Esophagus squamous epithelium (tissue), 5 donors: ENCODE data around the gene SCN2B. TPM values are rescaled to one million over a fixed set of nuclear protein-coding genes. Genes with fewer than 3 reads are reported as not detected.
"Not testable (repeated sequence)": the region's sequence is repeated elsewhere in the genome, so short reads cannot be mapped to it uniquely, and the experiment has no call there.

ENCODE experiments used
- DNase-seq: peaks from one replicate; lab custom pipeline; 2025; lab: John Stamatoyannopoulos, UW
- H3K27ac ChIP-seq, 4 donors: fragments of 200-600 bp; sonication (generic); one replicate each; pipeline ENCODE4 v1.5.1; 2016 to 2019; ENCODE audit warnings: mild to moderate bottlenecking in 1 of 4
- H3K27me3 ChIP-seq, 4 donors: fragments of 200-600 bp; sonication (generic); 1 replicate in 3 of 4; 2 replicates in 1 of 4; pipeline versions ENCODE4 v1.5.1 to v1.6.0; 2017 to 2021; ENCODE audit warnings: antibody characterized with exemption in 1 of 4
- H3K36me3 ChIP-seq, 3 donors: fragments of 200-600 bp; sonication (generic); one replicate each; pipeline ENCODE4 v1.5.1; 2016 to 2019
- H3K4me1 ChIP-seq, 3 donors: fragments of 200-600 bp; sonication (generic); one replicate each; pipeline ENCODE4 v1.5.1; 2017 to 2019
- H3K4me3 ChIP-seq, 4 donors: fragments of 200-600 bp; sonication (generic); 1 replicate in 3 of 4; 2 replicates in 1 of 4; pipeline ENCODE4 v1.5.1; 2016 to 2019; ENCODE audit warnings: mild to moderate bottlenecking in 2 of 4, moderate library complexity in 1 of 4
- H3K9me3 ChIP-seq, 3 donors: fragments of 200-600 bp; sonication (generic); one replicate each; pipeline ENCODE4 v1.5.1; 2016 to 2019
- CTCF ChIP-seq, 6 experiments: fragments of 450-650 bp in 4 of 6; fragments of 200-600 bp in 2 of 6; sonication (generic) in 2 of 6; IDR thresholded peaks; one replicate each; pipeline ENCODE4 v1.5.1; 2016 to 2019; ENCODE audit warnings: antibody characterized with exemption in 6 of 6, mild to moderate bottlenecking in 4 of 6, moderate library complexity in 4 of 6
- POLR2A ChIP-seq, 4 donors: fragments of 450-650 bp; IDR thresholded peaks; one replicate each; pipeline ENCODE4 v1.6.1; 2017; ENCODE audit warnings: antibody characterized with exemption in 4 of 4, mild to moderate bottlenecking in 4 of 4, moderate library complexity in 3 of 4
- WGBS, 2 donors: methylation state at CpG; one replicate each; pipeline ENCODE4 v1.1.5; 2018; 5-methylcytosine and 5-hydroxymethylcytosine counted together
- intact Hi-C: fragments of 100-400 bp; cut with DNase I; formaldehyde crosslinking; loops from one replicate; pipeline ENCODE4 v1.15.0; 2022
- total RNA-seq, 4 donors: library from RNA; depleted of rRNA; stranded (reverse); fragments of >200 nt; gene quantifications; one replicate each; pipeline ENCODE4 v1.1.0, GENCODE V29; 2016
- donor health status: DM: yes; HTN: yes; CAD: no.

The SCN2B gene
- total RNA-seq, 4 donors from 2014 or later: 0.38 to 1.1 TPM; not detected in 2

- Histone ChIP-seq H3K4me1 (peaks cover 0 to 31% (median 15%) of the 10 kb centered on the region in 3 donors), H3K27ac (no peak overlapping the region), H3K4me3 (no peak overlapping the region), H3K27me3 (no peaks in the 10 kb centered on the region), H3K36me3 (no peaks in the 10 kb centered on the region), H3K9me3 (no peaks in the 10 kb centered on the region)
- intact Hi-C loops: loop anchor here (10.0 kb wide), 1 partner anchor 146 kb away; the partner anchor contains the start of genes CD3D and CD3G
- no peak for DNase-seq
- no peak for TF ChIP-seq CTCF (IDR thresholded peaks at IDR 0.05)
- no peak for TF ChIP-seq POLR2A (IDR thresholded peaks at IDR 0.05)
- 81 to 86% methylated on average over 6 of the region's 6 CpGs for WGBS, 2 donors
Measured at GRCh38 chr11:118199135-118199534, 22.7 kb upstream of the SCN2B start.

- H3K27me3 ChIP-seq: no peaks in the 10 kb centered on the region
- 0 to 1% methylated on average over 8 to 9 of the region's 9 CpGs for WGBS, 2 donors
Measured at GRCh38 chr11:118198370-118198769, 21.9 kb upstream of the SCN2B start.

GRCh38 chr11:118194835-118195627 is 18.6 kb upstream of the SCN2B start:
- DNase-seq: no peak
- H3K4me3 ChIP-seq: no peak overlapping the region
- intact Hi-C loops: loop anchor here (10.0 kb wide), 1 partner anchor 150 kb away; the partner anchor contains the start of genes CD3D and CD3G
- H3K4me1 ChIP-seq: peaks cover 0 to 35% (median 15%) of the 10 kb centered on the region in 3 donors
- no peaks in the 10 kb centered on the region for H3K36me3 ChIP-seq
- peaks cover 0 to 5% (median 0%) of the 10 kb centered on the region in 4 donors for H3K27me3 ChIP-seq
- no peaks in the 10 kb centered on the region for H3K9me3 ChIP-seq
- peak overlapping the region in 3 of 4 donors; percentile 61 to 80 (median 78) for H3K27ac ChIP-seq
- TF ChIP-seq CTCF (IDR thresholded peaks at IDR 0.05): no peak
- TF ChIP-seq POLR2A (IDR thresholded peaks at IDR 0.05): no peak
- 18 to 26% methylated on average over 9 to 10 of the region's 10 CpGs for WGBS, 2 donors

More at GRCh38 chr11:118198370-118198769, 21.9 kb upstream of the SCN2B start:
- Histone ChIP-seq H3K27ac (peak overlapping the region in 2 of 4 donors; percentile 35 to 46), H3K36me3 (no peaks in the 10 kb centered on the region), H3K4me1 (peaks cover 0 to 35% (median 15%) of the 10 kb centered on the region in 3 donors), H3K4me3 (peak overlapping the region in 2 of 4 donors; percentile 19 to 50), H3K9me3 (no peaks in the 10 kb centered on the region)
- DNase-seq: no peak
- no peak for TF ChIP-seq POLR2A (IDR thresholded peaks at IDR 0.05)
- TF ChIP-seq CTCF (IDR thresholded peaks at IDR 0.05): peak; percentile 83 to 89 (median 88)
- intact Hi-C loops: loop anchor here (10.0 kb wide), 1 partner anchor 146 kb away; the partner anchor contains the start of genes CD3D and CD3G

- 72 to 79% methylated on average over 6 of the region's 6 CpGs for WGBS, 2 donors
- H3K36me3 ChIP-seq: no peaks in the 10 kb centered on the region
- no peak overlapping the region for H3K4me3 ChIP-seq
- intact Hi-C loops: loop anchor here (10.0 kb wide), 1 partner anchor 151 kb away; the partner anchor contains the start of genes CD3D and CD3G
- H3K27me3 ChIP-seq: peaks cover 0 to 5% (median 0%) of the 10 kb centered on the region in 4 donors
- no peak for DNase-seq
- no peaks in the 10 kb centered on the region for H3K9me3 ChIP-seq
- H3K4me1 ChIP-seq: peaks cover 0 to 35% (median 15%) of the 10 kb centered on the region in 3 donors
- H3K27ac ChIP-seq: peak overlapping the region in 3 of 4 donors; percentile 51 to 80 (median 58)
- no peak for TF ChIP-seq CTCF (IDR thresholded peaks at IDR 0.05)
- TF ChIP-seq POLR2A (IDR thresholded peaks at IDR 0.05): no peak
Measured at GRCh38 chr11:118193910-118194566, 17.6 kb upstream of the SCN2B start.

- 92 to 95% methylated on average over 5 of the region's 5 CpGs for WGBS, 2 donors
- peaks cover 0 to 10% (median 0%) of the 10 kb centered on the region in 4 donors for H3K27me3 ChIP-seq
- not testable (repeated sequence) for H3K36me3 ChIP-seq, DNase-seq, H3K4me3 ChIP-seq, H3K27ac ChIP-seq, H3K9me3 ChIP-seq
- peaks cover 0 to 25% (median 8%) of the 10 kb centered on the region in 3 donors for H3K4me1 ChIP-seq
- intact Hi-C loops: loop anchor here (10.0 kb wide), 1 partner anchor 152 kb away; the partner anchor contains the start of genes CD3D and CD3G
Measured at GRCh38 chr11:118192817-118193216, 16.4 kb upstream of the SCN2B start.

- intact Hi-C loops: loop anchor here (10.0 kb wide), 1 partner anchor 154 kb away; the partner anchor contains the start of genes CD3D and CD3G
- Histone ChIP-seq H3K4me1 (peaks cover 0 to 21% (median 8%) of the 10 kb centered on the region in 3 donors), H3K27me3 (peaks cover 0 to 26% (median 0%) of the 10 kb centered on the region in 4 donors)
- DNase-seq, H3K9me3 ChIP-seq, H3K36me3 ChIP-seq, H3K27ac ChIP-seq, H3K4me3 ChIP-seq: not testable (repeated sequence)
- WGBS, 2 donors: 85 to 92% methylated on average over 2 of the region's 2 CpGs
Measured at GRCh38 chr11:118190942-118191506, 14.6 kb upstream of the SCN2B start.
